CD4-positive, CD25-positive, alpha-beta regulatory T cell (primary cell): ENCODE data around the gene TRPM3. TPM values are rescaled to one million over a fixed set of nuclear protein-coding genes. Genes with fewer than 3 reads are reported as not detected.
"Not testable (repeated sequence)": the region's sequence is repeated elsewhere in the genome, so short reads cannot be mapped to it uniquely, and the experiment has no call there.

Source experiments
- ATAC-seq, 2 donors: fragments of 150-1000 bp; cut with Tn5 transposase; one replicate each; pipeline ENCODE4 v1.10.0; 2021; ENCODE audit warnings: low read depth in 2 of 2, moderate number of reproducible peaks in 2 of 2, moderate library complexity in 1 of 2
- DNase-seq, 3 donors: peaks; one replicate each; pipeline versions ENCODE4 v3.0.0 to v3.0.0-alpha.2; 2012 to 2022; ENCODE audit warnings: mixed read lengths in 1 of 3
- H3K27ac ChIP-seq: one replicate; pipeline ENCODE4 v1.7.0; 2013; ENCODE audit warnings: mild to moderate bottlenecking, low read length; ENCODE audit not compliant: insufficient read depth, poor library complexity, severe bottlenecking
- H3K27me3 ChIP-seq: one replicate; pipeline ENCODE4 v1.7.0; 2013; ENCODE audit warnings: low read length; ENCODE audit not compliant: control insufficient read depth, insufficient read depth
- H3K36me3 ChIP-seq: one replicate; pipeline ENCODE4 v1.7.0; 2013; ENCODE audit warnings: mild to moderate bottlenecking, low read length, moderate library complexity; ENCODE audit not compliant: control insufficient read depth, insufficient read depth
- H3K4me1 ChIP-seq: 2 replicates; pipeline ENCODE4 v1.7.0; 2013; ENCODE audit warnings: mild to moderate bottlenecking, low read length; ENCODE audit not compliant: insufficient read depth, control insufficient read depth, poor library complexity, severe bottlenecking
- H3K4me3 ChIP-seq: one replicate; pipeline ENCODE4 v1.7.0; 2013; ENCODE audit warnings: low read depth, mild to moderate bottlenecking, low read length, moderate library complexity
- H3K9me3 ChIP-seq, 2 experiments: 1 replicate in 1 of 2; 2 replicates in 1 of 2; pipeline ENCODE4 v1.7.0; 2013; ENCODE audit warnings: low read length in 2 of 2, mild to moderate bottlenecking in 1 of 2, moderate library complexity in 1 of 2; ENCODE audit not compliant: control insufficient read depth in 2 of 2
- H3K27ac Mint-ChIP-seq, 3 donors: one replicate each; pipeline ENCODE4 v1.8.0; 2020 to 2022; ENCODE audit warnings: mild to moderate bottlenecking in 3 of 3, mixed read lengths in 3 of 3, moderate library complexity in 2 of 3
- H3K27me3 Mint-ChIP-seq: one replicate; pipeline ENCODE4 v1.8.0; 2022; ENCODE audit warnings: mild to moderate bottlenecking, mixed read lengths
- H3K36me3 Mint-ChIP-seq: one replicate; pipeline ENCODE4 v1.8.0; 2020; ENCODE audit warnings: mixed read lengths
- H3K4me1 Mint-ChIP-seq, 4 donors: one replicate each; pipeline ENCODE4 v1.8.0; 2020 to 2022; ENCODE audit warnings: mixed read lengths in 4 of 4, mild to moderate bottlenecking in 1 of 4
- H3K4me3 Mint-ChIP-seq, 4 donors: one replicate each; pipeline ENCODE4 v1.8.0; 2020 to 2022; ENCODE audit warnings: mild to moderate bottlenecking in 4 of 4, mixed read lengths in 4 of 4, moderate library complexity in 3 of 4
- H3K9me3 Mint-ChIP-seq, 7 donors: one replicate each; pipeline ENCODE4 v1.8.0; 2020 to 2022; ENCODE audit warnings: mixed read lengths in 7 of 7, mild to moderate bottlenecking in 3 of 7, moderate library complexity in 2 of 7
- polyA plus RNA-seq, 4 donors: library from polyadenylated mRNA; unstranded; fragments of 300-500 nt; fragmentation: Illumina TruSeq; gene quantifications; one replicate each; pipeline ENCODE4 v1.2.3, GENCODE V29; 2021
- total RNA-seq: library from RNA; stranded (reverse); gene quantifications from one replicate; pipeline ENCODE4 v1.2.3, GENCODE V29; 2022

TRPM3 gene
- total and polyA plus RNA-seq, 5 donors from 2014 or later, result not detected

GRCh38 chr9:70747261-70747718 is 374.1 kb downstream of the TRPM3 start:
- no peak for DNase-seq
- Mint-ChIP-seq H3K27me3 (no peaks in the 10 kb centered on the region), H3K4me1 (no peaks in the 10 kb centered on the region), H3K4me3 (no peak overlapping the region), H3K27ac (no peak overlapping the region), H3K36me3 (no peaks in the 10 kb centered on the region), H3K9me3 (peaks cover 0 to 10% (median 0%) of the 10 kb centered on the region in 7 donors)
- Histone ChIP-seq H3K27ac (no peak overlapping the region), H3K4me3 (no peak overlapping the region), H3K9me3 (no peaks in the 10 kb centered on the region), H3K27me3 (no peaks in the 10 kb centered on the region), H3K36me3 (no peaks in the 10 kb centered on the region), H3K4me1 (no peaks in the 10 kb centered on the region)
- no peak for ATAC-seq

- Mint-ChIP-seq H3K27ac (no peak overlapping the region), H3K4me3 (no peak overlapping the region), H3K36me3 (no peaks in the 10 kb centered on the region), H3K4me1 (no peaks in the 10 kb centered on the region), H3K27me3 (no peaks in the 10 kb centered on the region), H3K9me3 (peaks cover 0 to 10% (median 0%) of the 10 kb centered on the region in 7 donors)
- no peak overlapping the region for H3K27ac ChIP-seq
- no peaks in the 10 kb centered on the region for H3K9me3 ChIP-seq
- no peaks in the 10 kb centered on the region for H3K4me1 ChIP-seq
- no peak overlapping the region for H3K4me3 ChIP-seq
- ATAC-seq (no peak), DNase-seq (no peak)
- no peaks in the 10 kb centered on the region for H3K27me3 ChIP-seq
- H3K36me3 ChIP-seq, result no peaks in the 10 kb centered on the region
Measured at GRCh38 chr9:70746760-70747159, 374.7 kb downstream of the TRPM3 start.

GRCh38 chr9:70746316-70746715 is 375.1 kb downstream of the TRPM3 start:
- DNase-seq (no peak), ATAC-seq (no peak)
- Histone ChIP-seq H3K9me3 (no peaks in the 10 kb centered on the region), H3K27ac (no peak overlapping the region), H3K27me3 (no peaks in the 10 kb centered on the region), H3K36me3 (no peaks in the 10 kb centered on the region), H3K4me1 (no peaks in the 10 kb centered on the region), H3K4me3 (no peak overlapping the region)
- H3K9me3 Mint-ChIP-seq, result peaks cover 0 to 5% (median 0%) of the 10 kb centered on the region in 7 donors
- H3K27me3 Mint-ChIP-seq, result peaks cover under 1% of the 10 kb centered on the region
- no peak overlapping the region for H3K4me3 Mint-ChIP-seq
- no peak overlapping the region for H3K27ac Mint-ChIP-seq
- H3K36me3 Mint-ChIP-seq, result no peaks in the 10 kb centered on the region
- H3K4me1 Mint-ChIP-seq, result no peaks in the 10 kb centered on the region

- H3K4me3 Mint-ChIP-seq, H3K36me3 ChIP-seq, H3K4me1 Mint-ChIP-seq, DNase-seq, H3K27ac ChIP-seq, H3K36me3 Mint-ChIP-seq, H3K4me3 ChIP-seq, H3K27me3 ChIP-seq, H3K4me1 ChIP-seq, ATAC-seq, H3K9me3 ChIP-seq, H3K27ac Mint-ChIP-seq, H3K27me3 Mint-ChIP-seq, H3K9me3 Mint-ChIP-seq: not testable (repeated sequence)
Measured at GRCh38 chr9:70724794-70725193, 396.6 kb downstream of the TRPM3 start.

- H3K4me3 ChIP-seq, H3K9me3 ChIP-seq, H3K4me3 Mint-ChIP-seq, H3K27me3 ChIP-seq, H3K36me3 ChIP-seq, ATAC-seq, H3K27me3 Mint-ChIP-seq, H3K36me3 Mint-ChIP-seq, H3K27ac ChIP-seq, H3K4me1 ChIP-seq, H3K27ac Mint-ChIP-seq, H3K4me1 Mint-ChIP-seq, DNase-seq, H3K9me3 Mint-ChIP-seq: not testable (repeated sequence)
Measured at GRCh38 chr9:70724025-70724424, 397.4 kb downstream of the TRPM3 start.

- H3K27me3 ChIP-seq, H3K4me3 ChIP-seq, H3K4me1 ChIP-seq, H3K27ac Mint-ChIP-seq, H3K9me3 Mint-ChIP-seq, ATAC-seq, H3K9me3 ChIP-seq, DNase-seq, H3K36me3 ChIP-seq, H3K27ac ChIP-seq, H3K27me3 Mint-ChIP-seq, H3K4me3 Mint-ChIP-seq, H3K36me3 Mint-ChIP-seq, H3K4me1 Mint-ChIP-seq: not testable (repeated sequence)
Measured at GRCh38 chr9:70706797-70707196, 414.6 kb downstream of the TRPM3 start.

- Histone ChIP-seq H3K36me3 (no peaks in the 10 kb centered on the region), H3K9me3 (no peaks in the 10 kb centered on the region), H3K27ac (no peak overlapping the region), H3K27me3 (no peaks in the 10 kb centered on the region), H3K4me3 (no peak overlapping the region), H3K4me1 (no peaks in the 10 kb centered on the region)
- Mint-ChIP-seq H3K36me3 (no peaks in the 10 kb centered on the region), H3K4me3 (no peak overlapping the region), H3K4me1 (no peaks in the 10 kb centered on the region), H3K27ac (no peak overlapping the region), H3K9me3 (no peaks in the 10 kb centered on the region), H3K27me3 (peaks cover 1% of the 10 kb centered on the region)
- ATAC-seq, result no peak
- DNase-seq, result no peak
Measured at GRCh38 chr9:70701163-70701562, 420.3 kb downstream of the TRPM3 start.

- Mint-ChIP-seq H3K36me3 (no peaks in the 10 kb centered on the region), H3K9me3 (no peaks in the 10 kb centered on the region), H3K27me3 (peaks cover 9% of the 10 kb centered on the region), H3K4me3 (no peak overlapping the region), H3K4me1 (peaks cover 0 to 2% (median 0%) of the 10 kb centered on the region in 4 donors), H3K27ac (no peak overlapping the region)
- no peak overlapping the region for H3K4me3 ChIP-seq
- no peak for ATAC-seq
- peaks cover 3% of the 10 kb centered on the region for H3K27me3 ChIP-seq
- H3K4me1 ChIP-seq, result no peaks in the 10 kb centered on the region
- no peak overlapping the region for H3K27ac ChIP-seq
- no peaks in the 10 kb centered on the region for H3K9me3 ChIP-seq
- DNase-seq, result no peak
- H3K36me3 ChIP-seq, result no peaks in the 10 kb centered on the region
Measured at GRCh38 chr9:70696694-70697335, 424.6 kb downstream of the TRPM3 start.
